Astrocyte (in vitro differentiated cells and primary cell): Measurements from ENCODE around the gene APBB2. TPM values are rescaled to one million over a fixed set of nuclear protein-coding genes. Genes with fewer than 3 reads are reported as not detected.
A peak's percentile ranks its signal among the peaks of the same experiment; 100 is the strongest.

ENCODE experiments used
- DNase-seq: peaks from one replicate; pipeline ENCODE4 v3.0.0-alpha.2; 2010; ENCODE audit warnings: low read depth
- FAIRE-seq: peaks from 2 replicates; lab custom pipeline; 2011; peaks lifted over from hg19 to GRCh38; lab: Jason Lieb, UNC
- H2AFZ ChIP-seq: 2 replicates; pipeline ENCODE4 v1.6.0; 2012; ENCODE audit warnings: low read depth, low read length, inconsistent platforms
- H3K27ac ChIP-seq: 2 replicates; pipeline ENCODE4 v1.5.1; 2011; ENCODE audit warnings: low read depth, low read length, inconsistent platforms
- H3K27me3 ChIP-seq: 2 replicates; pipeline ENCODE4 v1.6.0; 2011; ENCODE audit warnings: low read length, inconsistent platforms; ENCODE audit not compliant: insufficient read depth
- H3K36me3 ChIP-seq: 2 replicates; pipeline ENCODE4 v1.5.1; 2011; ENCODE audit warnings: low read length, inconsistent platforms; ENCODE audit not compliant: insufficient read depth
- H3K4me1 ChIP-seq: 2 replicates; pipeline ENCODE4 v1.5.1; 2011; ENCODE audit warnings: low read length, inconsistent platforms; ENCODE audit not compliant: insufficient read depth
- H3K4me2 ChIP-seq: 2 replicates; pipeline ENCODE4 v1.6.0; 2012; ENCODE audit warnings: low read length, inconsistent platforms
- H3K4me3 ChIP-seq: 2 replicates; pipeline ENCODE4 v1.5.1; 2011; ENCODE audit warnings: low read depth, mild to moderate bottlenecking, low read length, inconsistent platforms; ENCODE audit not compliant: insufficient read depth
- H3K79me2 ChIP-seq: 2 replicates; pipeline ENCODE4 v1.6.0; 2012; ENCODE audit warnings: mild to moderate bottlenecking, low read length, inconsistent platforms; ENCODE audit not compliant: insufficient read depth
- H3K9ac ChIP-seq: 2 replicates; pipeline ENCODE4 v1.6.0; 2012; ENCODE audit warnings: mild to moderate bottlenecking, low read length, inconsistent platforms
- H3K9me3 ChIP-seq: 2 replicates; pipeline ENCODE4 v1.5.1; 2012; ENCODE audit warnings: low read depth, mild to moderate bottlenecking, low read length, inconsistent platforms; ENCODE audit not compliant: insufficient read depth
- H4K20me1 ChIP-seq: 2 replicates; pipeline ENCODE4 v1.6.0; 2012; ENCODE audit warnings: low read length, inconsistent platforms; ENCODE audit not compliant: insufficient read depth
- H3K27ac Mint-ChIP-seq: one replicate; pipeline ENCODE4 v1.8.0; 2021; ENCODE audit warnings: mild to moderate bottlenecking, mixed read lengths; ENCODE audit not compliant: unreplicated experiment
- H3K27me3 Mint-ChIP-seq: one replicate; pipeline ENCODE4 v1.8.0; 2021; ENCODE audit warnings: low read depth, mixed read lengths; ENCODE audit not compliant: unreplicated experiment
- H3K36me3 Mint-ChIP-seq: one replicate; pipeline ENCODE4 v1.8.0; 2021; ENCODE audit warnings: low read depth, mixed read lengths; ENCODE audit not compliant: unreplicated experiment
- H3K4me1 Mint-ChIP-seq: one replicate; pipeline ENCODE4 v1.8.0; 2021; ENCODE audit warnings: low read depth, mixed read lengths; ENCODE audit not compliant: unreplicated experiment
- H3K4me3 Mint-ChIP-seq: one replicate; pipeline ENCODE4 v1.8.0; 2021; ENCODE audit warnings: mild to moderate bottlenecking, moderate library complexity, mixed read lengths; ENCODE audit not compliant: unreplicated experiment
- H3K9me3 Mint-ChIP-seq: one replicate; pipeline ENCODE4 v1.8.0; 2021; ENCODE audit warnings: mild to moderate bottlenecking, mixed read lengths; ENCODE audit not compliant: unreplicated experiment
- CTCF ChIP-seq: IDR thresholded peaks from 2 replicates; pipeline ENCODE4 v1.5.1; 2011; ENCODE audit warnings: low read depth, mild to moderate bottlenecking, inconsistent platforms, low read length, moderate library complexity; ENCODE audit not compliant: insufficient read depth
- EZH2 ChIP-seq: IDR thresholded peaks from 2 replicates; pipeline ENCODE4 v1.6.1; 2012; ENCODE audit warnings: mild to moderate bottlenecking, low read length, inconsistent platforms; ENCODE audit not compliant: insufficient read depth
- total RNA-seq: library from RNA; stranded (reverse); gene quantifications from 2 replicates; pipeline ENCODE4 v1.2.1, GENCODE V29; 2021

Gene APBB2
- total RNA-seq, 1 donor from 2014 or later, result 173 TPM

- Histone ChIP-seq H3K27ac (no peak overlapping the region), H2AFZ (no peak overlapping the region), H3K4me2 (no peak overlapping the region), H3K79me2 (no peaks in the 10 kb centered on the region), H3K4me3 (no peak overlapping the region), H3K4me1 (no peaks in the 10 kb centered on the region), H3K27me3 (no peaks in the 10 kb centered on the region), H3K9me3 (no peaks in the 10 kb centered on the region), H3K36me3 (peaks cover 24% of the 10 kb centered on the region), H4K20me1 (no peaks in the 10 kb centered on the region), H3K9ac (no peak overlapping the region)
- Mint-ChIP-seq H3K27ac (peak overlapping the region; percentile 66), H3K27me3 (no peaks in the 10 kb centered on the region), H3K4me3 (no peak overlapping the region), H3K4me1 (peaks cover 6% of the 10 kb centered on the region), H3K36me3 (peaks cover 26% of the 10 kb centered on the region), H3K9me3 (no peaks in the 10 kb centered on the region)
- no peak for TF ChIP-seq EZH2
- TF ChIP-seq CTCF, result no peak
- FAIRE-seq (no peak), DNase-seq (no peak)
Measured at GRCh38 chr4:40812386-40812785, 402.0 kb downstream of the APBB2 start.

- no peaks in the 10 kb centered on the region for H3K27me3 Mint-ChIP-seq
- Histone ChIP-seq H3K27me3 (no peaks in the 10 kb centered on the region), H3K4me3 (no peak overlapping the region), H4K20me1 (no peaks in the 10 kb centered on the region), H3K4me2 (no peak overlapping the region), H3K9ac (no peak overlapping the region), H3K9me3 (no peaks in the 10 kb centered on the region), H3K36me3 (peaks cover 24% of the 10 kb centered on the region), H3K27ac (no peak overlapping the region), H2AFZ (no peak overlapping the region), H3K79me2 (no peaks in the 10 kb centered on the region), H3K4me1 (no peaks in the 10 kb centered on the region)
- no peak overlapping the region for H3K4me3 Mint-ChIP-seq
- DNase-seq (peak; percentile 47), FAIRE-seq (no peak)
- peak overlapping the region; percentile 66 for H3K27ac Mint-ChIP-seq
- no peak for TF ChIP-seq EZH2
- no peak for TF ChIP-seq CTCF
- peaks cover 26% of the 10 kb centered on the region for H3K36me3 Mint-ChIP-seq
- H3K9me3 Mint-ChIP-seq, result no peaks in the 10 kb centered on the region
- peaks cover 6% of the 10 kb centered on the region for H3K4me1 Mint-ChIP-seq
Measured at GRCh38 chr4:40811956-40812355, 402.4 kb downstream of the APBB2 start.

GRCh38 chr4:40808926-40809457 lies 405.4 kb downstream of the APBB2 start:
- Mint-ChIP-seq H3K9me3 (no peaks in the 10 kb centered on the region), H3K36me3 (peaks cover 16% of the 10 kb centered on the region), H3K27me3 (no peaks in the 10 kb centered on the region), H3K27ac (no peak overlapping the region), H3K4me1 (peaks cover 6% of the 10 kb centered on the region), H3K4me3 (no peak overlapping the region)
- Histone ChIP-seq H4K20me1 (no peaks in the 10 kb centered on the region), H3K9me3 (no peaks in the 10 kb centered on the region), H3K4me2 (no peak overlapping the region), H3K36me3 (peaks cover 4% of the 10 kb centered on the region), H3K4me1 (no peaks in the 10 kb centered on the region), H3K4me3 (no peak overlapping the region), H3K27ac (no peak overlapping the region), H3K79me2 (no peaks in the 10 kb centered on the region), H3K27me3 (no peaks in the 10 kb centered on the region), H3K9ac (no peak overlapping the region), H2AFZ (no peak overlapping the region)
- DNase-seq (no peak), FAIRE-seq (no peak)
- TF ChIP-seq CTCF, result no peak
- TF ChIP-seq EZH2, result no peak
